HG03196 (cell line): ENCODE measurements around the gene FGF18.
"Not testable (repeated sequence)": the region's sequence is repeated elsewhere in the genome, so short reads cannot be mapped to it uniquely, and the experiment has no call there.

Experiments used
- ATAC-seq: cut with Tn5 transposase; IDR thresholded peaks from one replicate; pipeline ENCODE4 v1.9.1; 2021; ENCODE audit not compliant: unreplicated experiment

The FGF18 gene

GRCh38 chr5:171398660-171399059 lies 20.8 kb upstream of the FGF18 start:
- ATAC-seq = not testable (repeated sequence)

GRCh38 chr5:171400169-171400568 lies 19.3 kb upstream of the FGF18 start:
- ATAC-seq = no peak

GRCh38 chr5:171401167-171401947 lies 18.1 kb upstream of the FGF18 start:
- no peak for ATAC-seq

- not testable (repeated sequence) for ATAC-seq
Measured at GRCh38 chr5:171402751-171403150, 16.7 kb upstream of the FGF18 start.

- ATAC-seq = no peak
Measured at GRCh38 chr5:171405615-171406014, 13.8 kb upstream of the FGF18 start.

GRCh38 chr5:171407234-171407633 lies 12.2 kb upstream of the FGF18 start:
- no peak for ATAC-seq

- ATAC-seq = no peak
Measured at GRCh38 chr5:171409164-171410136, 10.0 kb upstream of the FGF18 start.

GRCh38 chr5:171410181-171410580 lies 9.3 kb upstream of the FGF18 start:
- ATAC-seq = no peak

GRCh38 chr5:171412186-171412585 lies 7.3 kb upstream of the FGF18 start:
- no peak for ATAC-seq

- ATAC-seq = no peak
Measured at GRCh38 chr5:171413153-171413910, 6.1 kb upstream of the FGF18 start.

- not testable (repeated sequence) for ATAC-seq
Measured at GRCh38 chr5:171413993-171414392, 5.5 kb upstream of the FGF18 start.

- ATAC-seq = no peak
Measured at GRCh38 chr5:171415115-171415730, 4.2 kb upstream of the FGF18 start.

- ATAC-seq = no peak
Measured at GRCh38 chr5:171416160-171417049, 3.0 kb upstream of the FGF18 start.

- peak; percentile 74 for ATAC-seq
Measured at GRCh38 chr5:171418316-171418981, 998 bp upstream of the FGF18 start.

GRCh38 chr5:171419688-171420430 lies 412 bp downstream of the FGF18 start:
- ATAC-seq = no peak

- ATAC-seq = no peak
Measured at GRCh38 chr5:171420431-171421241, 1.2 kb downstream of the FGF18 start.
